Endothelial cell of umbilical vein (primary cell): Measurements from ENCODE around the gene PDE8B. TPM values are rescaled to one million over a fixed set of nuclear protein-coding genes. Genes with fewer than 3 reads are reported as not detected.

Experiments used
- BruUV-seq: library from RNA; stranded (reverse); fragments of 400-500 nt; replicated peaks from 2 replicates; lab custom pipeline; 2021; lab: Mats Ljungman, UMichigan
- CTCF ChIA-PET: fragments of 300-600, 350-600 bp; sonication (Branson Sonifier 250); formaldehyde crosslinking; loops from one replicate; lab custom pipeline; 2021; ENCODE audit warnings: antibody characterized with exemption, inconsistent platforms; lab: Charles Lee
- POLR2A ChIA-PET: fragments of 300-600, 350-600 bp; sonication (Branson Sonifier 250); formaldehyde crosslinking; loops from one replicate; lab custom pipeline; 2021; ENCODE audit warnings: antibody characterized with exemption, inconsistent platforms; lab: Charles Lee
- DNase-seq: peaks from one replicate; pipeline ENCODE4 v3.0.0-alpha.2; 2011; ENCODE audit warnings: low read depth, low spot score
- FAIRE-seq: peaks from 2 replicates; lab custom pipeline; 2011; peaks lifted over from hg19 to GRCh38; lab: Jason Lieb, UNC
- H2AFZ ChIP-seq: 2 replicates; pipeline ENCODE4 v1.6.0; 2012; ENCODE audit warnings: low read depth, low read length, control low read depth, inconsistent platforms
- H3K27ac ChIP-seq: 2 replicates; pipeline ENCODE4 v1.5.1; 2011; ENCODE audit warnings: low read depth, mild to moderate bottlenecking, control low read depth, low read length, moderate library complexity; ENCODE audit not compliant: insufficient read depth
- H3K27me3 ChIP-seq, 2 experiments: 2 replicates each; pipeline versions ENCODE4 v1.6.0 to v1.6.1; 2011; ENCODE audit warnings: low read length in 2 of 2, mixed read lengths in 1 of 2; ENCODE audit not compliant: control insufficient read depth in 2 of 2, insufficient read depth in 2 of 2
- H3K36me3 ChIP-seq, 2 experiments: 2 replicates in 1 of 2; 3 replicates in 1 of 2; pipeline ENCODE4 v1.5.1; 2011; ENCODE audit warnings: low read length in 2 of 2, mild to moderate bottlenecking in 1 of 2, moderate library complexity in 1 of 2; ENCODE audit not compliant: control insufficient read depth in 2 of 2, insufficient read depth in 2 of 2; ENCODE audit errors: extremely low read depth in 1 of 2
- H3K4me1 ChIP-seq: 3 replicates; pipeline ENCODE4 v1.5.1; 2011; ENCODE audit warnings: mild to moderate bottlenecking, low read length; ENCODE audit not compliant: control insufficient read depth, insufficient read depth; ENCODE audit errors: extremely low read depth
- H3K4me2 ChIP-seq: 2 replicates; pipeline ENCODE4 v1.6.1; 2011; ENCODE audit warnings: low read length, control low read depth, mixed read lengths; ENCODE audit not compliant: insufficient read depth
- H3K4me3 ChIP-seq, 3 experiments: fragments of 200-600 bp in 1 of 3; sonication (generic), shearing (Covaris generic) in 1 of 3; replicated peaks in 1 of 3; 2 replicates each; pipeline ENCODE4 v1.5.1; 2011 to 2016; ENCODE audit warnings: control low read depth in 3 of 3, low read length in 3 of 3, mild to moderate bottlenecking in 2 of 3, inconsistent platforms in 1 of 3, low read depth in 1 of 3, moderate library complexity in 1 of 3; ENCODE audit not compliant: insufficient read depth in 1 of 3
- H3K79me2 ChIP-seq: 2 replicates; pipeline ENCODE4 v1.6.0; 2012; ENCODE audit warnings: low read length, inconsistent platforms; ENCODE audit not compliant: control insufficient read depth, insufficient read depth
- H3K9ac ChIP-seq: replicated peaks from 2 replicates; pipeline ENCODE3; 2011; ENCODE audit warnings: low read length, control low read depth; ENCODE audit not compliant: insufficient read depth; ENCODE audit errors: extremely low read depth
- H3K9me1 ChIP-seq: replicated peaks from 3 replicates; pipeline ENCODE4 v1.6.0; 2011; ENCODE audit warnings: mild to moderate bottlenecking, low read length; ENCODE audit not compliant: control insufficient read depth, insufficient read depth; ENCODE audit errors: extremely low read depth
- H3K9me3 ChIP-seq: replicated peaks from 2 replicates; pipeline ENCODE4 v1.5.1; 2012; ENCODE audit warnings: low read length, inconsistent platforms; ENCODE audit not compliant: control insufficient read depth, insufficient read depth
- H4K20me1 ChIP-seq: replicated peaks from 2 replicates; pipeline ENCODE3; 2011; ENCODE audit warnings: mild to moderate bottlenecking, low read length; ENCODE audit not compliant: control insufficient read depth, insufficient read depth; ENCODE audit errors: extremely low read depth
- CTCF ChIP-seq, 2 donors: IDR thresholded peaks; 1 replicate in 1 of 2; 2 replicates in 1 of 2; pipeline ENCODE4 v1.5.1; 2011; ENCODE audit warnings: low read length in 2 of 2, mild to moderate bottlenecking in 2 of 2, moderate library complexity in 2 of 2, control low read depth in 1 of 2, inconsistent platforms in 1 of 2, low read depth in 1 of 2; ENCODE audit not compliant: insufficient read depth in 1 of 2; ENCODE audit errors: extremely low read depth in 1 of 2
- EZH2 ChIP-seq: IDR thresholded peaks from 2 replicates; pipeline ENCODE4 v1.6.1; 2012; ENCODE audit warnings: borderline replicate concordance, low read depth, mild to moderate bottlenecking, moderate library complexity, low read length, inconsistent platforms; ENCODE audit not compliant: severe bottlenecking
- FOS ChIP-seq: IDR thresholded peaks from 2 replicates; pipeline ENCODE4 v1.6.1; 2011; ENCODE audit warnings: mild to moderate bottlenecking, low read length, moderate library complexity, borderline replicate concordance; ENCODE audit not compliant: insufficient read depth
- GATA2 ChIP-seq: IDR thresholded peaks from 2 replicates; pipeline ENCODE4 v1.7.0; 2011; ENCODE audit warnings: low read depth, mild to moderate bottlenecking, moderate library complexity, mixed read lengths, low read length; ENCODE audit not compliant: insufficient read length, insufficient read depth
- JUN ChIP-seq: IDR thresholded peaks from 2 replicates; pipeline ENCODE4 v1.6.1; 2011; ENCODE audit warnings: borderline replicate concordance, low read depth; ENCODE audit not compliant: insufficient read length, insufficient read depth
- MYC ChIP-seq: IDR thresholded peaks from one replicate; pipeline ENCODE4 v1.6.1; 2011; ENCODE audit warnings: mild to moderate bottlenecking, low read depth, low read length
- POLR2A ChIP-seq: IDR thresholded peaks from 2 replicates; pipeline ENCODE4 v1.6.1; 2012; ENCODE audit warnings: low read depth, mild to moderate bottlenecking, control low read depth, low read length
- POLR2AphosphoS5 ChIP-seq: IDR thresholded peaks from 2 replicates; pipeline ENCODE4 v1.6.1; 2012; ENCODE audit warnings: low read depth, mild to moderate bottlenecking, control low read depth, low read length, moderate library complexity; ENCODE audit not compliant: insufficient read depth
- dilution Hi-C: fragments of 300-500 bp; cut with MboI; formaldehyde crosslinking; loops from one replicate; pipeline ENCODE4 v1.15.0; 2019; ENCODE audit warnings: low sequenced_read_pairs; ENCODE audit not compliant: extremely low pct_ligation_motif_present
- intact Hi-C: fragments of 100-400 bp; cut with micrococcal nuclease; formaldehyde crosslinking; loops from one replicate; pipeline ENCODE4 v1.10.0; 2022
- polyA plus RNA-seq, 4 experiments: library from polyadenylated mRNA; depleted of rRNA in 3 of 4; stranded (reverse) in 3 of 4; unstranded in 1 of 4; fragments of >200 nt; gene quantifications; 2 replicates each; pipeline versions ENCODE4 v1.2.1 to v1.2.3, GENCODE V29; 2011 to 2012; ENCODE audit warnings: missing spikeins in 1 of 4
- total RNA-seq: library from RNA; stranded (reverse); gene quantifications from 2 replicates; pipeline ENCODE4 v1.2.3, GENCODE V29; 2021
- TF ChIP-seq, protein P1 (sequence below): IDR thresholded peaks from 2 replicates; pipeline ENCODE4 v1.6.1; 2011; ENCODE audit not compliant: insufficient read depth, insufficient read length

PDE8B gene
- total and polyA plus RNA-seq, 2 donors (not counting 3 experiments of a cell fraction or from before 2014, with no cell fraction given): not detected

- FAIRE-seq (no peak), DNase-seq (no peak)
- Histone ChIP-seq H3K9me1 (no peaks in the 10 kb centered on the region), H3K9me3 (no peaks in the 10 kb centered on the region), H3K27me3 (peaks cover 0 to 10% of the 10 kb centered on the region in 2 experiments), H3K79me2 (no peaks in the 10 kb centered on the region), H4K20me1 (no peaks in the 10 kb centered on the region), H3K9ac (no peak overlapping the region), H3K27ac (no peak overlapping the region), H3K36me3 (no peaks in the 10 kb centered on the region), H3K4me3 (no peak overlapping the region), H3K4me1 (no peaks in the 10 kb centered on the region), H2AFZ (no peak overlapping the region), H3K4me2 (no peak overlapping the region)
- TF ChIP-seq CTCF (IDR thresholded peaks at IDR 0.05; ENCODE audit: extremely low read depth in 1 of 2, insufficient read depth in 1 of 2, low read depth in 1 of 2, low read length in 2 of 2): no peak
- BruUV-seq: no TSS peak
- POLR2A ChIA-PET: no interaction called here
- dilution Hi-C loops: no loop called here
- intact Hi-C loops: no loop called here
- CTCF ChIA-PET: no interaction called here
Measured at GRCh38 chr5:77337246-77337645, 126.8 kb downstream of the PDE8B start.

GRCh38 chr5:77337686-77338085 is 127.2 kb downstream of the PDE8B start:
- Histone ChIP-seq H3K4me2 (no peak overlapping the region), H3K27me3 (peaks cover 0 to 12% of the 10 kb centered on the region in 2 experiments), H4K20me1 (no peaks in the 10 kb centered on the region), H3K79me2 (no peaks in the 10 kb centered on the region), H3K27ac (no peak overlapping the region), H3K9me3 (no peaks in the 10 kb centered on the region), H3K4me3 (no peak overlapping the region), H3K9me1 (no peaks in the 10 kb centered on the region), H2AFZ (no peak overlapping the region), H3K4me1 (no peaks in the 10 kb centered on the region), H3K9ac (no peak overlapping the region), H3K36me3 (no peaks in the 10 kb centered on the region)
- ChIA-PET CTCF (no interaction called here), POLR2A (no interaction called here)
- dilution Hi-C loops (no loop called here), intact Hi-C loops (no loop called here)
- FAIRE-seq (no peak), DNase-seq (no peak)
- no peak for TF ChIP-seq CTCF (IDR thresholded peaks at IDR 0.05; ENCODE audit: extremely low read depth in 1 of 2, insufficient read depth in 1 of 2, low read depth in 1 of 2, low read length in 2 of 2)
- no peak for TF ChIP-seq POLR2A
- TF ChIP-seq FOS: no peak
- no peak for TF ChIP-seq EZH2
- TF ChIP-seq, protein P1, sequence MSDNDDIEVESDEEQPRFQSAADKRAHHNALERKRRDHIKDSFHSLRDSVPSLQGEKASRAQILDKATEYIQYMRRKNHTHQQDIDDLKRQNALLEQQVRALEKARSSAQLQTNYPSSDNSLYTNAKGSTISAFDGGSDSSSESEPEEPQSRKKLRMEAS: no peak
- TF ChIP-seq POLR2AphosphoS5: no peak
- TF ChIP-seq JUN: no peak
- TF ChIP-seq GATA2: no peak
- no peak for TF ChIP-seq MYC
- BruUV-seq: no TSS peak
